WTC11 (cell line): ENCODE results near the gene PLD3. TPM values are rescaled to one million over a fixed set of nuclear protein-coding genes. Genes with fewer than 3 reads are reported as not detected.

Source experiments
- ATAC-seq: fragments of 200-7000 bp; cut with Tn5 transposase; 2 replicates; pipeline ENCODE4 v1.10.0; 2021; ENCODE audit warnings: mild to moderate bottlenecking, moderate library complexity
- CTCF ChIA-PET: fragments of 300-600 bp; sonication (Branson Sonifier 250); formaldehyde crosslinking; loops from one replicate; lab custom pipeline; 2021; ENCODE audit warnings: antibody characterized with exemption; lab: Charles Lee
- POLR2A ChIA-PET: fragments of 350-600 bp; sonication (Branson Sonifier 250); formaldehyde crosslinking; loops from one replicate; lab custom pipeline; 2021; ENCODE audit warnings: antibody characterized with exemption; lab: Charles Lee
- DNase-seq: peaks from one replicate; pipeline ENCODE4 v3.0.0; 2021; ENCODE audit warnings: low spot score
- H3K27ac Mint-ChIP-seq: 2 replicates; pipeline ENCODE4 v1.8.0; 2021; ENCODE audit warnings: mixed read lengths
- H3K27me3 Mint-ChIP-seq: 2 replicates; pipeline ENCODE4 v1.8.0; 2021; ENCODE audit warnings: low read depth, mild to moderate bottlenecking, moderate library complexity, mixed read lengths
- H3K36me3 Mint-ChIP-seq: 2 replicates; pipeline ENCODE4 v1.8.0; 2021; ENCODE audit warnings: mixed read lengths
- H3K4me1 Mint-ChIP-seq: 2 replicates; pipeline ENCODE4 v1.8.0; 2022; ENCODE audit warnings: mixed read lengths
- H3K4me3 Mint-ChIP-seq: 2 replicates; pipeline ENCODE4 v1.8.0; 2021; ENCODE audit warnings: mild to moderate bottlenecking, moderate library complexity, mixed read lengths
- H3K9me3 Mint-ChIP-seq: 2 replicates; pipeline ENCODE4 v1.8.0; 2021; ENCODE audit warnings: mixed read lengths
- ATF1 ChIP-seq: sonication (generic); formaldehyde crosslinking; IDR thresholded peaks from 2 replicates; pipeline ENCODE4 v1.8.1; 2023; ENCODE audit warnings: mild to moderate bottlenecking, moderate library complexity, missing genetic modification reagents
- ATF2 ChIP-seq: sonication (generic); formaldehyde crosslinking; IDR thresholded peaks from 2 replicates; pipeline ENCODE4 v1.8.1; 2022; ENCODE audit warnings: low read depth, missing genetic modification reagents, borderline replicate concordance
- ATF6 ChIP-seq: sonication (generic); formaldehyde crosslinking; IDR thresholded peaks from 2 replicates; pipeline ENCODE4 v1.8.1; 2023; ENCODE audit warnings: mild to moderate bottlenecking, missing genetic modification reagents
- CDX4 ChIP-seq: fragments of 250-450 bp; sonication (Bioruptor Pico); IDR thresholded peaks from 2 replicates; pipeline ENCODE4 v1.9.0; 2021; ENCODE audit warnings: moderate library complexity, mild to moderate bottlenecking, inconsistent platforms, borderline replicate concordance
- CTCF ChIP-seq: fragments of 200-600 bp; IDR thresholded peaks from 2 replicates; pipeline ENCODE4 v1.8.0; 2022; ENCODE audit warnings: antibody characterized with exemption
- EMX1 ChIP-seq: fragments of 250-450 bp; sonication (Bioruptor Pico); IDR thresholded peaks from 2 replicates; pipeline ENCODE4 v1.8.0; 2021; ENCODE audit warnings: mild to moderate bottlenecking
- ETV6 ChIP-seq: sonication (generic); formaldehyde crosslinking; IDR thresholded peaks from 2 replicates; pipeline ENCODE4 v1.8.1; 2022; ENCODE audit warnings: mild to moderate bottlenecking, missing genetic modification reagents
- HMGA2 ChIP-seq: fragments of 250-450 bp; sonication (Bioruptor Pico); IDR thresholded peaks from 2 replicates; pipeline ENCODE4 v1.4.0; 2021; ENCODE audit warnings: mild to moderate bottlenecking, moderate library complexity
- IRF1 ChIP-seq: sonication (generic); formaldehyde crosslinking; IDR thresholded peaks from 2 replicates; pipeline ENCODE4 v1.8.0; 2023; ENCODE audit warnings: missing genetic modification reagents
- KAT7 ChIP-seq: sonication (generic); formaldehyde crosslinking; IDR thresholded peaks from 2 replicates; pipeline ENCODE4 v1.8.1; 2023; ENCODE audit warnings: missing genetic modification reagents, mild to moderate bottlenecking, borderline replicate concordance
- MAX ChIP-seq: sonication (generic); formaldehyde crosslinking; IDR thresholded peaks from 2 replicates; pipeline ENCODE4 v1.8.0; 2022; ENCODE audit warnings: mild to moderate bottlenecking, missing genetic modification reagents
- NFE2L1 ChIP-seq: sonication (generic); formaldehyde crosslinking; IDR thresholded peaks from 2 replicates; pipeline ENCODE4 v1.8.1; 2023; ENCODE audit warnings: missing genetic modification reagents
- NR3C1 ChIP-seq: sonication (generic); formaldehyde crosslinking; conservative IDR thresholded peaks from 2 replicates; pipeline ENCODE4 v1.8.1; 2023; ENCODE audit warnings: low read depth, mild to moderate bottlenecking, missing genetic modification reagents
- OVOL2 ChIP-seq: fragments of 250-450 bp; sonication (Bioruptor Pico); IDR thresholded peaks from 2 replicates; pipeline ENCODE4 v1.9.0; 2021; ENCODE audit warnings: mild to moderate bottlenecking, borderline replicate concordance
- PREB ChIP-seq: sonication (generic); formaldehyde crosslinking; IDR thresholded peaks from 2 replicates; pipeline ENCODE4 v1.8.1; 2022; ENCODE audit warnings: mild to moderate bottlenecking, missing genetic modification reagents, moderate library complexity, borderline replicate concordance
- PRRX2 ChIP-seq: fragments of 250-450 bp; sonication (Bioruptor Pico); IDR thresholded peaks from 2 replicates; pipeline ENCODE4 v1.8.0; 2021; ENCODE audit warnings: mild to moderate bottlenecking
- TCF7 ChIP-seq: sonication (generic); formaldehyde crosslinking; IDR thresholded peaks from 2 replicates; pipeline ENCODE4 v1.8.0; 2022; ENCODE audit warnings: mild to moderate bottlenecking, low read depth, missing genetic modification reagents, moderate library complexity
- TEAD4 ChIP-seq: sonication (generic); formaldehyde crosslinking; IDR thresholded peaks from 2 replicates; pipeline ENCODE4 v1.8.0; 2022; ENCODE audit warnings: mild to moderate bottlenecking, missing genetic modification reagents
- ZBTB21 ChIP-seq: sonication (generic); formaldehyde crosslinking; IDR thresholded peaks from 2 replicates; pipeline ENCODE4 v1.8.1; 2023; ENCODE audit warnings: mild to moderate bottlenecking, missing genetic modification reagents, borderline replicate concordance
- ZNF396 ChIP-seq: fragments of 250-450 bp; sonication (Bioruptor Pico); IDR thresholded peaks from 2 replicates; pipeline ENCODE4 v1.8.0; 2021; ENCODE audit warnings: mild to moderate bottlenecking, moderate library complexity, borderline replicate concordance
- ZNF416 ChIP-seq: fragments of 250-450 bp; sonication (Bioruptor Pico); IDR thresholded peaks from 2 replicates; pipeline ENCODE4 v1.9.0; 2021; ENCODE audit warnings: mild to moderate bottlenecking, inconsistent platforms
- ZNF425 ChIP-seq: fragments of 250-450 bp; sonication (Bioruptor Pico); conservative IDR thresholded peaks from 2 replicates; pipeline ENCODE4 v1.9.0; 2021; ENCODE audit warnings: mild to moderate bottlenecking
- total RNA-seq: library from RNA; stranded (reverse); gene quantifications from 3 replicates; pipeline ENCODE4 v1.2.3, GENCODE V29; 2021

The PLD3 gene
- total RNA-seq, 1 experiment from 2014 or later: 190 TPM

- TF ChIP-seq ATF2 (CRISPR knock-in tag) (no peak), ZBTB21 (no peak), ZNF425 (CRISPR knock-in tag) (no peak), ATF6 (CRISPR knock-in tag) (no peak)
These were observed 71.9 kb downstream of the PLD3 start (continued) for GRCh38 chr19:40420451-40420765.

GRCh38 chr19:40420766-40421765 is 72.6 kb downstream of the PLD3 start:
- Mint-ChIP-seq H3K27me3 (no peaks in the 10 kb centered on the region; the same call in 1 of the 2 replicates), H3K36me3 (no peaks in the 10 kb centered on the region; the same call in 1 of the 2 replicates), H3K4me1 (peaks cover 25% of the 10 kb centered on the region), H3K27ac (peak overlapping the region; percentile 88), H3K4me3 (peak overlapping the region; percentile 69), H3K9me3 (no peaks in the 10 kb centered on the region)
- peak; percentile 91 for DNase-seq
- ATAC-seq: peak; percentile 58
- ChIA-PET POLR2A (interaction anchor here (0.6 to 1.8 kb wide), 15 partner anchors 12 to 277 kb away, joined by 3 to 17 read pairs (median 4); partner anchors contain the start of genes C19orf47 and PLD3), CTCF (interaction anchor here (0.6 to 2.8 kb wide), 52 partner anchors 8 to 1194 kb away, joined by 3 to 55 read pairs (median 5); partner anchors contain the start of genes BLVRB, C19orf47, PLD3 and PRX)
- TF ChIP-seq NR3C1 (CRISPR knock-in tag) (no peak), ZNF416 (CRISPR knock-in tag) (no peak), PRRX2 (CRISPR knock-in tag) (no peak), ATF2 (CRISPR knock-in tag) (no peak), ETV6 (CRISPR knock-in tag) (peak; percentile 72), PREB (CRISPR knock-in tag) (0 out of 2 replicates have a peak, but pooled peaks have one; percentile 35), IRF1 (no peak), OVOL2 (CRISPR knock-in tag) (no peak), KAT7 (CRISPR knock-in tag) (no peak), MAX (CRISPR knock-in tag) (peak; percentile 80), EMX1 (no peak), CTCF (peak; percentile 91), NFE2L1 (CRISPR knock-in tag) (no peak), TEAD4 (peak; percentile 96), ZNF396 (CRISPR knock-in tag) (no peak), ATF1 (CRISPR knock-in tag) (no peak), TCF7 (CRISPR knock-in tag) (no peak), HMGA2 (CRISPR knock-in tag) (no peak), CDX4 (no peak)
